Measurements from ENCODE around the gene UGT2A1.
"Not testable (repeated sequence)": the region's sequence is repeated elsewhere in the genome, so short reads cannot be mapped to it uniquely, and the experiment has no call there.

Gene UGT2A1

GRCh38 chr4:69653147-69653546 lies at the start of gene UGT2A1:
Gene UGT2A1 (minus strand): TSS chr4:69653247. CDS start chr4:69647644, 5,603 bp downstream.
- DNase-seq: no peak

GRCh38 chr4:69702201-69702600 lies 49.2 kb upstream of the UGT2A1 start:
- DNase-seq: no peak

DNA sequence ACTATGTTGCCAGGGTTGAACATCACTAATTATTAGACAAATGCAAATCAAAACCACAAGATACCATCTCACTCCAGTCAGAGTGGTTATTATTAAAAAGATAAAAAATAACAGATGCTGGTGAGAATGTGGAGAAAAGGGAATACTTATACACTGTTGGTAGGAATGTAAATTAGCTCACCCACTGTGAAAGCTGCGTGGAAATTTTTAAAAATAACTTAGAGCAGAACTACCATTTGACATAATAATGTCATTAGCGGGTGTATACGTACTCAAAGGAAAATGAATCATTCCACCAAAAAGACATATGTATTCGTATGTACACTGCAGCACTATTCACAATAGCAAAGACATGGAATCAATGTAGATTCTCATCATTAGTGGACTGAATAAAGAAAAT lies 48.6 kb upstream of the UGT2A1 start:
- DNase-seq: no peak

DNA sequence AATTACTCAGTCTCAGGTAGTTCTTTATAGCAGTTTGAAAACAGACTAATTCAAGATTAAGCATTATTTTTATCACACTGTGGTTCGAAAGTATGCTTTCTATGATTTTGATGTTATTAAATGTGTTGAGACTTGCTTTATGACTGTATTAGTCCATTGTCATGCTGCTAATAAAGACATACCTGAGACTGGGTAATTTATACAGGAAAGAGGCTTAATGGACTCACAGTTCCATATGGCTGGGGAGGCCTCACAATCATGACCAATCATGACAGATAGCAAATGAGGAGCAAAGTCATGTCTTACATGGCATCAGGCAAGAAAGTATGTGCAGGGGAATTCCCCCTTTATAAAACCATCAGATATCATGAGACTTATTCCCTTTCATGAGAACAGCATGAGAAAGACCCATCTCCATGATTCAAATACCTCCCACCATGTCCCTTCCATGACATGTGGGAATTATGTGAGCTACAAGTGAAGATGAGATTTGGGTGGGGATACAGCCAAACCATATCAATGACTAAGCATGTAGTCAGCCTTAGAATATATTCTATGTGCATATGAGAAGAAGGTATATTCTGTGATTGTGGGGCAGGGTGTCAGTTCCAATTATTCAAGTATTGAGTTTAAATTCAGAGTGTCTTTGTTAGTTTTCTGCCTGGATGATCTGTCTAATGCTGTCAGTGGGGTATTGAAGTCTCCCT lies 44.6 kb upstream of the UGT2A1 start:
- no peak for DNase-seq

- no peak for DNase-seq
Observed at GRCh38 chr4:69689599-69689998, 36.6 kb upstream of the UGT2A1 start.

DNA sequence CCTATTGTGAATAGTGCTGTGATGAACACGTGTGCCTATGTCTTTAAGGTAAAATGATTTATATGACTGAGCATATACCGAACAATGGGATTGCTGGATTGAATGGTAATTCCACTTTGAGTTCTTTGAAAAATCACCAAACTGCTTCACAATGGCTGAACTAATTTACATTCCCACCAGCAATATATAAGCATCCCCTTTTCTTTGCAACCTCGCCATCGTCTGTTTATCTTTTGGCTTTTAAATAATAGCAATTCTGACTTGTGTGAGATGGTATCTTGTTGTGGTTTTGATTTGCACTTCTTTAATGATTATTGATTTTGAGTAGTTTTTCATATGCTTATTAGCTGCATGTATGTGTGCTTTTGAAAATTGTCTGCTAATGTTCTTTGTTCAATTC lies 31.8 kb upstream of the UGT2A1 start:
- DNase-seq: no peak

- no peak for DNase-seq
Observed at GRCh38 chr4:69668680-69669079, 15.6 kb upstream of the UGT2A1 start.

DNA sequence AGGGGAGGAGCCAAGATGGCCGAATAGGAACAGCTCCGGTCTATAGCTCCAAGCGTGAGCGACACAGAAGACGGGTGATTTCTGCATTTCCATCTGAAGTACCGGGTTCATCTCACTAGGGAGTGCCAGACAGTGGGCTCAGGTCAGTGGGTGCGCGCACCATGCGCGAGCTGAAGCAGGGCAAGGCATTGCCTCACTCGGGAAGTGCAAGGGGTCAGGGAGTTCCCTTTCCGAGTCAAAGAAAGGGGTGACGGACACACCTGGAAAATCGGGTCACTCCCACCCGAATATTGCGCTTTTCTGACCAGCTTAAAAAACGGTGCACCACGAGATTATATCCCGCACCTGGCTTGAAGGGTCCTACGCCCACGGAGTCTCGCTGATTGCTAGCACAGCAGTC lies 11.0 kb upstream of the UGT2A1 start:
- DNase-seq: not testable (repeated sequence)

- not testable (repeated sequence) for DNase-seq
Observed at GRCh38 chr4:69661130-69661803, 8.2 kb upstream of the UGT2A1 start.

- DNase-seq: no peak
Observed at GRCh38 chr4:69658133-69658532, 5.1 kb upstream of the UGT2A1 start.

GRCh38 chr4:69656653-69657158 lies 3.7 kb upstream of the UGT2A1 start:
- no peak for DNase-seq

DNA sequence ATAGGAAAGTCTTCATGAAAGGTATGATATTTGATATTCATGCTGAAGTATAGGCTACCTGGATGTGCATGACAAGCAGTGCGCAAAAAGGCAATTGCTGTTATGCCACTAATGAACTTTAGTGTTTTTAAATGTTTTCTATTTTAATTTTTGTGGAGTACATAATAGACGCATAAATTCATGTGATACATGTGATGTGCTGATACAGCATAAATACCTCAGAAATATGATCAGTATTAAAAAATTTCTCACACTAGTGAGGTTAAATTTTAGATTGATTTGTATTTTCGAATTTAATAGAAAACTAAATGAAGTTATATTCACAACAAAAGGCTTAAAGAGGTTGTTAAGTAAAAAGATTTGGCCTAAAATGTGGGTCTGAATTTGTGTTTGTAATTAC lies 2.2 kb downstream of the UGT2A1 start:
- no peak for DNase-seq

- DNase-seq: no peak
Observed at GRCh38 chr4:69649629-69650028, 3.4 kb downstream of the UGT2A1 start.

DNA sequence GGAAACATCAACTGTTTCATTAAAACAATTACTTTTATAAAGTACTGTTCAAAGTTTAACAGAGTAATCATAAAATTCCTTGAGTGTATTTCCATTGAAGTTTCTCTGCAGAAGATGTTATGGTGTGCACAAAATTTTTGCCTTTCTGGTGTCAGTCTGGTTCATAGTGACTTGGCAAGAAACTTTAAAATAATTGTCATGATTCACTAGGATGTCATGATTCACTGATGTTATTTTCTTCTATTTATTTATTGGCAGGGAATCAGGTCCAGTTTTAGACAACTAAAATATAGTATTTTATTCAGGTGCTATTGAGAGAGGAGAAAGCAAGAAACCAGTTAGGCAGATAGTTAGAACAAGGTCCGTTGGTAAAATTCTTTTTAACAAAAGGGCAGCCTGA lies 3.8 kb downstream of the UGT2A1 start:
- no peak for DNase-seq

- DNase-seq: no peak
Observed at GRCh38 chr4:69642961-69643360, 10.1 kb downstream of the UGT2A1 start.

DNA sequence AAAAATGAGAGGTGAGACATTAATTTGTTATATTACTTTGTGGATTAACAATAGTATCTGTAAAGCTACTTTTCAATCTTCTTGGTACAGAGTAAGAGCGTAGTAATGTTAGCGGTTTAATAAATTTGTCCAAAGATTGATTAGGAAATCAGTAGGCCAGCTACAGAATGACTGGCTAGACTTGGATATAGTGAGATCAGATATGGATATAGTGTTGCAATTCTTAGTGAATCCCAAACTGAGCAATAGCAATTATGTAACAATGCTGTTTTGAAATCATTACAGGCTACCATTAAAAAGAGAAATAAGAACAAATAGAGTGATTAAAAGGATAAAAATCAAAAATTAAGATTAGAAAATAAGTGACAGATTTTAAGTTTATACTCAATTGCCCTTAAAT lies 12.8 kb downstream of the UGT2A1 start:
- no peak for DNase-seq

DNA sequence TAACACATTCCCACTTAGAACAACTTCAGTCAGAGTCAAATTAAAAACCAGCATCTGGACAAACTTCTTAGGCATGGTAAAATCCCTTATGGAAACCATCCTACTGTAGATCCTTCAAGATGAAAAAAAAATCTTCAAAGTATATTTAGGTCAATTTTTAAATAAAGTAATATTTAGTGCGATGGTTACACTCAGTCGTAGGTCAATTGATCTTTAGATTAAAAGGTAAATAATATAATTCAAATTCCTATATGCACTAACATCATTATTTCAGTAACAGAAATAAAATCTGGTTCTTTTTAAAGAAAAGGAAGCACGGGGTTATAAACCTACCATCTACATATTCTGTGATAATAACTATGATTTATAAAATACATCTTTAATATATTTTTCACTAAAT lies 13.5 kb downstream of the UGT2A1 start, which contains the start of gene UGT2A2:
TSS of gene UGT2A2 (minus strand) at position 101 of the 400 bp plus-strand sequence. CDS start at position 99, 2 bp downstream.
- no peak for DNase-seq

GRCh38 chr4:69617083-69617694 lies 35.9 kb downstream of the UGT2A1 start:
- DNase-seq: peak; percentile 27

DNA sequence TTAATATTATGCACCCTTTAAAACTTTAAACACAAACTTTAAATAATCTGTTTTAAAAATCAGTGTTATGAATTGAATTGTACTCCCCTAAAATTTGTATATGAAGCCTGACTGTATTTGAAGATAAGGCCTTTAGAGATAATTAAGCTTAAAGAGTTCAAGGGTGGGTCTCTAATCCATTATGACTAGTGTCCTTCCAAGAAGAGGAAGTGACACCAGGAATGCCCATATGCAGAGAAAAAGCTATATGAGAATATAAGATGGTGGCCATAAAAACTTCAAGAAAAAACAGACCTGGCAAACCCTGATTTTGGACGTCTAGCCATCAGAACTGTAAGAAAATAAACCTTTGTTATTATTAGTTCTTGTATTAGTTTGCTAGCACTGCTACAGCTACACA lies 42.6 kb downstream of the UGT2A1 start:
- DNase-seq: no peak

DNA sequence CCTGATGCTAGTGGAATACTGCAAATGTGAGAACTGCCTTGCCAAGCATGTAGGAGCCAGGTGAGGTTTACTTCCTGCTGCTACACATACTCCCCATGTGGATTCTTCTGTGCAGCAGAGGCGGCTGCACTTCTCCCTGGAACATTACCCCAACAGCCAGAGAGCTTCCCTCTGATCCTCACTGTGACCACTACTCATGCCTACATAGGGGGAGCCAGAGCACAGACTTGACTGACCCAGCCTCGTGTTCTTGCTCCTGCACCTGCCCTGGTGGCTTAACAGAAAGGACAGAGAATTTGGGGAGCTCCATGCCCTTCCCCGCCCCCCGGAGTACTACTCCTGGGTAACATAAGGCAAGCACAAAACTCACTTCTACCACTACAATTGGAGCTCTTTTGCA lies 52.0 kb downstream of the UGT2A1 start:
- DNase-seq: no peak

DNA sequence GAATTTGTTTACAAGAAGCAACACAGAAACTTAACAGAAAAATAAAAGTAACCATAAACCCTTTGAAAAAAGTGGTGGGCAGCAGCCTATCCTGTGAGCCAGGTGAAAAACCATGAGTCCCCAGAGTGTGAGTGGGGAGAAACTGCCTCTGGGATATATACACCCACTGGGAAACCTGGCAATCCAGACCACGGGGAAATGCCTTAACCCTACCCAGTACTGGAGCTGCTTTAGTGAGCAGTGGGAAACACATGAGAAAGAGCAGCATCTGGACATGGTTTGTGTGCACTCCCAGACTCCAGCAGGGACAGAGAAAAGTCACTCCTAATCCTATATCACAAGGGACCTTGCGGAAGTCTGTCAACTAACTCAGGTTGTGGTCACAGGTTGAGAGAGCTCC lies 53.0 kb downstream of the UGT2A1 start:
- no peak for DNase-seq

GRCh38 chr4:69594382-69594781 lies 58.7 kb downstream of the UGT2A1 start:
- DNase-seq: no peak

DNA sequence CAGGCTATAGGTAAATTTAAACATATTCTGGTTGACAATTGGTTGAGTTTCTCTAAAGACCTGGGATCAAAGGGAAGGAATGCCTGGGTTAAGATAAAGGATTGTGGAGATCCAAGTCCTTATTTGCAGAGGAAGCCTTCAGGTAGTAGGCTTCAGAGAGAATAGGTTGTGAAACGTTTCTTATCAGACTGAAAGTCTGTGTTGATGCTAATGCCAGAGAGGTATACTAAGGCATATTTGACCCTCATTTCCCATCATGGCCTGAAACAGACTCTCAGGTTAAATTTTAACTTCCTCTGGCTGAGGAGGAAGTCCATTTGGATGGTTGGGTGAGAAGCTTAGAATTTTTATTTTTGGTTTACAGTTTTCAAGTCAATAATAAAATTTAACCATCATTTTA lies 61.7 kb downstream of the UGT2A1 start:
- DNase-seq: no peak

DNA sequence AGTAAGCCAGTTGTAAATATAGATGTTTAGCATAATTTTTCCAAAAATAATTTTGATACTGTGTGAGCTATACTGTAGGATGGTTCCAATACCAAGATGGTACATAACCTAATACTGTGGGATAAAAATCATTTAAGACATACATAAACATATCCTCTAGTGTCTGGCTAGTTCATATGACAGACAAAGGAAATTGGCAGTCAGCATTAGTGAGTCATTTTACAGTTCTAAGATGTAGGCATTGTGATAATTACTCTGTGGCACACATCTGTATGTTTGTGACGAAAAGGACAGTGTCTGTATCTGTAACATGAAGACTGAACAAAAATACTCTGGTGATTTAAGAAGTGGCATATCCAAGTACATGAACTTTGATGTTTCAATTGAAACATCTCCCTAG lies 63.2 kb downstream of the UGT2A1 start:
- no peak for DNase-seq
